Measurements from ENCODE around the gene FADS2. TPM values are rescaled to one million over a fixed set of nuclear protein-coding genes. Genes with fewer than 3 reads are reported as not detected.

Gene FADS2
- total RNA-seq, result 226 and 340 TPM in 2 replicates

GRCh38 chr11:61827571-61828378 lies at the start of gene FADS2:
Gene FADS2 (plus strand): TSS chr11:61828300. CDS start chr11:61828391, 91 bp downstream.

GRCh38 chr11:61792310-61793082 lies 35.6 kb upstream of the FADS2 start, which contains the start of the genes FEN1 and TMEM258:
Gene FEN1 (plus strand): TSS chr11:61792911. CDS start chr11:61795362, 2,451 bp downstream.
Gene TMEM258 (minus strand): TSS chr11:61792599. CDS start chr11:61792558, 41 bp downstream.

DNA sequence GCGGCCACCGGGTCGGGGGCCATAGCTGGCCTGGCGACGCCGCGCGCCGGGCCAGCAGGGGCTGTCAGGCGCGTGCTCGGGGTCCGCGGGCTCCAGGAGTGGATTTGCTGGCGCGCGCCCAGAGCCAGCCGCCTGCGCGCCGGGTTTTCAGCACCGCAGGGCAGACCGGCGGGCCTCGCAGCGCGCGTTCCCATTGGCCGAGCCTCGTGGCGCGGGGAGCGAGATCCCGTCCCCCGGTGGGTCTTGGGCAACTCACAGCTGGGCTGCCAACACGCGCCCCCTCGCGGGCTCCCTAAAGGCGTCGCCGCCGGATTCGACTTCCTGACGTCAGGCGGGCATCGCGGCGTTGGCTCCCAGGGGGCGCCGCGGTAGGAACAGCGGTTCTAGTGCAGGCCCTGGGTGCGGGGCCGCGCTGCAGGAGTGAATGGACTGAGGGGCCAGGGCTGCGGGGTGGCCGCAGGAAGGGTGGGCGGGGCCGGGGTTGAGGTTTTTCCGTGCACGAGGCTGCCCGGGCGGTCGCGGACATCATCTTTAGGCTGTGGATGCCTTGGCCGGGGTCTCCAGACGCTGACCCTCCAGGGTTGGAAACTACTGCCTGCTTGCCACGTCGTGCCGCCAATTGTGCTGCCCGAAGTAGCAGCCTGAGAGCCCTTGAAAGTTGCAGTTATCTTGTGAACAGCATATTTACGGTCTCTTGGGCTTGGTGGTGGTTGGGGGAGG lies 11.2 kb upstream of the FADS2 start, which contains the start of gene FADS1:
TSS of gene FADS1 (minus strand) at position 268 of the 720 bp plus-strand sequence. CDS start at position 194, 74 bp downstream.

DNA sequence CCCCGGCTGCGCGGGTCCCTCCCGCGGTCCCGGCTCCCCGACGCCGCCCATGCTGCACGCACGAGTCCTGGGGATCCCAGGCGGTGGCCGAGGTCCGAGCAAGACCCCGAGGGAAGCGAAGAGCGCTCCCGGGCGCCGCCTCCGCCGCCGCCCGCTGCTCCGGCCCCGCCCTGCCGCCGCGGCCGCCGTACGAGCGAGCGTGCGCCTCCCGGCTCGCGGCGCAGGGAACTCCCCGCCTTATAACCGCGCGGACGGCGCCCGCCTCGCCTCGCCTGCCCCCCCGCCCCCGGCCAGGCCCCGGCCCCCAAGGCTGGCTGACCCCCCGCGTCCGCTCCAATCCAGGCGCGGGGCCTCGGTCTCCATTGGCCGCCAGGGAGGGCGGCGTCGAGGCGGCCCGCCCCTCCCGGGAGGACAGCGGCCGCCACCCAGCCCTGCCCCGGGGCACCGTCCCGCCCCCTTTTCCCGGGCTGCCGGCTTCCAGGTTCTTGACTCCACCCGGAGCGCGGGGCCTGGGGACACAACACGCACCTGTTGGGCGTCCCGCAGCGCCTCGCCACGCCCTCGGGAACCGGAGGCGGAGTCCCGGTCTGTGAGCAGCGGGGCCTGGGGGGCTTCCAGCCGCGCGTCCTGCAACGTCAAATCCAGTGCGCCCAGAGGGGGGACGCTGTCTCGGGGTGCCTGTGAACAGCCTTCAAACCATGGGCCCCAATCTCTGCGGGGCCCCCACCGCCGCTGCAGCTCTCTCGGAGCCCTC lies 63.4 kb downstream of the FADS2 start, which contains the start of gene FADS3:
TSS of gene FADS3 (minus strand) at position 215 of the 754 bp plus-strand sequence. CDS start at position 51, 164 bp downstream.

Other genes with a start within 250 kb of the FADS2 start
- 2.2 and 5.8 TPM in 2 replicates for gene SYT7, start 247.2 kb upstream of the FADS2 start, total RNA-seq
- gene DAGLA, start 147.9 kb upstream of the FADS2 start, total RNA-seq, result 0.09 and 0.56 TPM in 2 replicates
- gene MYRF, start 75.7 kb upstream of the FADS2 start, total RNA-seq, result 0.28 and 1.6 TPM in 2 replicates
- 48.7 and 75.7 TPM in 2 replicates for gene TMEM258, start 35.7 kb upstream of the FADS2 start, total RNA-seq
- gene FEN1, start 35.4 kb upstream of the FADS2 start, total RNA-seq, result 42.1 and 47.0 TPM in 2 replicates
- gene FADS1, start 11.3 kb upstream of the FADS2 start, total RNA-seq, result 49.8 and 61.8 TPM in 2 replicates
- 16.9 and 18.3 TPM in 2 replicates for gene FADS3, start 63.2 kb downstream of the FADS2 start, total RNA-seq
- gene RAB3IL1, start 89.3 kb downstream of the FADS2 start, total RNA-seq, result not detected in 2 replicates
- gene BEST1, start 122.1 kb downstream of the FADS2 start, total RNA-seq, result 0.23 TPM in 1 of 2 replicates, not detected in the other
- 457 and 509 TPM in 2 replicates for gene FTH1, start 139.3 kb downstream of the FADS2 start, total RNA-seq